DMS53 treated with DMSO at 0.1 percent for 48 hours (cell line): ENCODE data around the gene SHANK3.
"Not testable (repeated sequence)": the region's sequence is repeated elsewhere in the genome, so short reads cannot be mapped to it uniquely, and the experiment has no call there.

Experiments used
- DNase-seq: peaks from one replicate; lab custom pipeline; 2025; ENCODE audit not compliant: unreplicated experiment; lab: John Stamatoyannopoulos, UW

SHANK3 gene

DNA sequence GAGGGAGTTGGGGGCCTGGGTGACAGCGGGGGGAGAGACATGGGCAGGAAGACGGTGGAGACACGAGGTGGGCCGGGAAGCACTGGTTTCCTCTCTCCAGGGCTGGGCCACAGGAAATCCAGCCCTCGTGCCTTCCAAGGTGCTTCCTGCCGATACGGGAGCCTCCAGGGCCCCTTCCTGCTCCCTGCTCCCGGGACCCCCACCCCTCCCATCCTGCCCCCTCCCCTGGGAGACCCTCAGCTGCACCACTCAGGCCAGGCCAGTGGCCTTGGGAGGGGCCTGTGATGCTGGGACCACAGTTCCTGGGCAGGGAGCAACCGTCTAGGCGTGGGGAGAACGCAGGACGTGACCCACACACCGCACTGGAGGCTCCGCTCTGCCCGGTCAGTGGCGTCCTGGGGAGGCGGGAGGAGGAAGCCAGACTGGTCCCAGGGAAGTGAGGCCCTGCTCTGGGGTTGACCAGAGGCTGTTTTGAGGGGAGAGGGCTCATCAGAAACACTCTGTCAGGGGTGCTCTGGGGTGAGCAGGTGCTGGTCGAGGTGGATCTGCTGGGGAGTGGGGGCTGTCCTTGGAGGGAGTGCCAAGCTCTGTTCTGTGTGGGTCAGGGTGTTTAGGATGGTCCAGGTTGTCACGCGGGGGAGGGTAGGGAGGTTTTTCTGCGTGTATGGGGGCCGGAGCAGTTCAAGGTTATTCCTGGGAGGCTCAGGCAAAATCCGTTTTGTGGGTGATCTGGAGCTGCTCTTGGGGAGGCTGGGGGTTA, at the start of gene SHANK3:
SHANK3 (plus strand) TSS at position 353 of the 760 bp plus-strand sequence.
- DNase-seq, result no peak

DNA sequence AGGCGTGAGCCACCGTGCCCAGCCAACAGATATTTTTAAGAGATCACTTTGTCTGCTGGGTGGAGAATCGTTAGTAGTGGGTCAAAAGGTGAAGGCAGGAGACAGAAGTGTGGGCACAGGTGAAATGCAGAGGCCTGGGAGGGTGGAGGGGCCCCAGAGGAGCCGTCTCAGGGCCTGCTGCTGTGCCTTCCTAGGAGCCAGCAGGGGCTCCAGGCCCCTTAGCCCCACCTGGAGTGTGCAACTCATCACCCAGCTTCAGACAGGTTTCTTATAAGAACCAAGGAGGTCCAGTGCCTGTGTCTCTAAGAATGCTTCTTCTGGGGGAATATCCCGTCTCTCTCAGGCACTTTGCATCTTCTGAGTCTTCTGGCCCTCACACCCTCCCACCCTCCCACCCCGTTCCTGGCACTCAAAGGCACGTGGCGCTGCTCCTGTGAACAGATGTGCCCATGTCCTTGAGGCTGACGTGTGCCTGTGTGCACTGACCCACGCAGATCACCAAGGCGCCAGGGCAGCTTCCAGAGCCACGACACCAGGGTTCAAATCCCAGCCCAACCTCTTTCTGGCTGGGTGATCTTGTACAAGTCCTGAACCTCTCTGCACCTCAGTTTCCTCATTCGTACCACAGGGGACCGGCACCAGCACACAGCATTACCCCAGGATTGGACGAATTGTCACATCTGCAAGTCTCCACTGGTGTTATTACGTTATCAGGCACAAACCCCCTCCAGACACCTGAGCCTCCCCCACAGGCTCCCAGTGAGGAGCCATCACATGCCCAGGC, 48.1 kb upstream of the SHANK3 start:
- no peak for DNase-seq

GRCh38 chr22:50625131-50625567, 47.5 kb upstream of the SHANK3 start:
- no peak for DNase-seq

DNA sequence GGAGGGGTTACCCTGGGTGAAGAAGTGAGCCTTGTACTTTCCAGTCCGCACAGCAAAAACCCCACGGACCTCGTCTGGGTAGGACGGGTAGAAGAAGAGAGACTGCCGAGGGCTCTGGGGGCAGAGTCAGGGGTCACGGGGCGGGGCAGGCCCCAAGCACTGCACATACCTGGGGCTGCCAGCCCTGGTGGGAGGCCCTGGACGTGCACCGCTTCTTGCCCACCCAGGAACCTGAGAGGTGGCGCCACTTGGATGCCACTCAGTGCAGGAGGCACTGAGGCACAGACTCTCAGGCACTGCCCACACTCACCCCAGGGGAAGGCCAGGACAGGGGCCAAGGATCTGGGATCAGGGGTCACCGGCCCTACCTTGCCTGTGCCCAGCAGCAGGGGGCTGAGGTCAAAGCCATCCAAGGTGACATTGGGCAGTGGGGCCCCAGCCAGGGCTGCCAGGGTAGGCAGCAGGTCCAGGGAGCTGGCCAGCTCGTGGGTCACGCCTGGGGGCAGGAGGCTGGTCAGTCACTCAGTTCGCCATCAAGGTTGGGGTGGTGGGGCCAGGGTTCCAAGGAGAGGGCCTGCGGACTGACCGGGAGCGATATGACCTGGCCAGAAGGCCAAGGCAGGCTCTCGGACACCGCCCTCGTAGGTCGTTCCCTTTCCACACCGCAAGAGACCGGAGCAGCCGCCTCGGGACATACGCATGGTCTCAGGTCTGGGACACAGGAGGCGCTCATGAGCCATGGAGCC, 46.9 kb upstream of the SHANK3 start:
- no peak for DNase-seq

- no peak for DNase-seq
Observed at GRCh38 chr22:50626314-50626849, 46.2 kb upstream of the SHANK3 start.

- DNase-seq, result no peak
Observed at GRCh38 chr22:50626850-50627641, 45.6 kb upstream of the SHANK3 start.

- peak; percentile 49 for DNase-seq
Observed at GRCh38 chr22:50627642-50628542, 44.7 kb upstream of the SHANK3 start, which contains the start of gene ARSA. TSS of gene ARSA (minus strand) at chr22:50628152. CDS start at chr22:50627779, 373 bp downstream.

- no peak for DNase-seq
Observed at GRCh38 chr22:50628543-50629134, 44.0 kb upstream of the SHANK3 start.

- DNase-seq, result no peak
Observed at GRCh38 chr22:50630376-50630775, 42.2 kb upstream of the SHANK3 start.

DNA sequence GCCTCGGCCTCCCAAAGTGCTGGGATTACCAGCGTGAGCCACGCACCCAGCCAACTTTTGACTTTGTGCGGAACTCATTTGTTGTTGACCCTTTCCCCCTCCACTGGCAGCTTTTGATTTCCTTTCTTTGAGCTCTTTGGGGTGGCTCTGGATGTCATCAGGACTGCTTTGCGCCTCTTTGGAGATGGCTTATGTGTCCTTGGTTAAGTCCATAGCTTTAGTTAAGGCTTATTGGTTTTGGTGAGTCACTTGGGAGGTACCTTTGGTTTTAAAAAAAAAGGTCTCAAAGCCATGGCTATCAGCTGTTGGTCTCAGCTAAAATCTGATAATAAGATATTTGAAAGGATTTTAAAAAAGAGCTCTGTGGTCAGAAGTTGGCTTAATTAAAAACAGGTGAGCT, 39.5 kb upstream of the SHANK3 start:
- DNase-seq, result no peak

GRCh38 chr22:50633771-50634170, 38.9 kb upstream of the SHANK3 start:
- no peak for DNase-seq

DNA sequence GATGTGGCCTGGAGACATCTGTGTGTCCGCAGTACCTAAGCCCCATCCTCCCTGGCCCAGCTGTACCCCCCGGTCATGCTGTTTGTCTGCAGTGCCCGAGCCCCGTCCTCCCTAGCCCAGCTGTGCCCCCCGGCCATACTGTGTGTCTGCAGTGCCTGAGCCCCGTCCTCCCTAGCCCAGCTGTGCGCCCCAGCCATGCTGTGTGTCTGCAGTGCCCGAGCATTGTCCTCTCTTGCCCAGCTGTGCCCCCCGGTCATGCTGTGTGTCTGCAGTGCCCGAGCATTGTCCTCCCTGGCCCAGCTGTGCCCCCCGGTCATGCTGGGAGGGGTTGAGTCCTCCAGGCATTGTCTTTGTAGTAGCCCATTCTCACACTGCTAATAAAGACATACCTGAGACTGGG, 37.0 kb upstream of the SHANK3 start:
- no peak for DNase-seq

DNA sequence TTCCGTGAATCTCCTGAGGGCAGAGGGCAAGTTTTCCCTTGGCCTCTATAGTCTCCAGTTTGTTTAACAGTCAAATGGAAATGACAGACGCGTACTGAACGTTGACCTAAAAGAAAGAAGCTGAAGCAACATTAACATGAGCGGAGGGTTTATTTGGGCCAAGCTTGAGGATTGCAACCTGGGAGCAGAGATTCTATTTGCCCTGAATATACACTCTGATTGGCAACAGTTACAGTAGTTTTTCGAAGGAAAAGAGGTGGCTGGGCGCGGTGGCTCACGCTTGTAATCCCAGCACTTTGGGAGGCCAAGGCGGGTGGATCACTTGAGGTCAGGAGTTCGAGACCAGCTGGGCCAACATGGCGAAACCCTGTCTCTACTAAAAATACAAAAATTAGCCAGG, 32.3 kb upstream of the SHANK3 start:
- not testable (repeated sequence) for DNase-seq

- DNase-seq, result no peak
Observed at GRCh38 chr22:50640857-50641647, 31.6 kb upstream of the SHANK3 start.

- no peak for DNase-seq
Observed at GRCh38 chr22:50641696-50642607, 30.7 kb upstream of the SHANK3 start.

DNA sequence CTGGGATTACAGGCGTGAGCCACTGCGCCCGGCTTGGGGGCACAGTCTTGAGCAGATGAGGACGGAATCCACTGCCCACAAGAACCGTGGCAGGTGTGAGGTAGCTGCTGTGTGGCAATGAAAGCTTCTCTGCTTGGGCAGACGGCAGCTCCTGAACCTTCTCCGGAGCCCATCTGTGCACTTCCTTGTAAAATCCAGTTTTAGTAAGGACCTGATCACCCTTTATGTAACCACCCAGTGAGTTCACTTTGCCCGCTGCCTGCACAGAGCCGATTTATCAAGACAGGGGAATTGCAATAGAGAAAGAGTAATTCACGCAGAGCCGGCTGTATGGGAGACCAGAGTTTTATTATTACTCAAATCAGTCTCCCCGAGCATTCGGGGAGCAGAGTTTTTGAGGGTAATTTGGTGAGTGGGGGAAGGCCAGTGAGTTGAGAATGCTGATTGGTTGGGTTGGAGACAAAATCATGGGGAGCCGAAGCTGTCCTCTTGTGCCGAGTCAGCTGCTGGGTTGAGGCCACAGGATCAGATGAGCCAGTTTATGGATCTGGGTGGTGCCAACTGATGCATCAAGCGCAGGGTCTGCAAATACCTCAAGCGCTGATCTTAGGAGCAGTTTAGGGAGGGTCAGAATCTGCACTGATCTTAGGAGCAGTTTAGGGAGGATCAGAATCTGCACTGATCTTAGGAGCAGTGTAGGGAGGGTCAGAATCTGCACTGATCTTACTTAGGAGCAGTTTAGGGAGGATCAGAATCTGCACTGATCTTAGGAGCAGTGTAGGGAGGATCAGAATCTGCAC, 29.4 kb upstream of the SHANK3 start:
- not testable (repeated sequence) for DNase-seq

DNA sequence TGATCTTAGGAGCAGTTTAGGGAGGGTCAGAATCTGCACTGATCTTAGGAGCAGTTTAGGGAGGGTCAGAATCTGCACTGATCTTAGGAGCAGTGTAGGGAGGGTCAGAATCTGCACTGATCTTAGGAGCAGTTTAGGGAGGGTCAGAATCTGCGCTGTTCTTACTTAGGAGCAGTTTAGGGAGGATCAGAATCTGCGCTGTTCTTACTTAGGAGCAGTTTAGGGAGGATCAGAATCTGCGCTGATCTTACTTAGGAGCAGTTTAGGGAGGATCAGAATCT, 28.9 kb upstream of the SHANK3 start:
- not testable (repeated sequence) for DNase-seq
